Left ventricle myocardium superior (tissue), 1 donor: ENCODE data around the gene ZACN. TPM values are rescaled to one million over a fixed set of nuclear protein-coding genes. Genes with fewer than 3 reads are reported as not detected.

ENCODE experiments used
- ATAC-seq: fragments of 200-7000 bp; cut with Tn5 transposase; one replicate; pipeline ENCODE4 v1.9.1; 2020; ENCODE audit warnings: mild to moderate bottlenecking, moderate library complexity
- DNase-seq: peaks from one replicate; pipeline ENCODE4 v3.0.0-alpha.2; 2020
- intact Hi-C: fragments of 100-400 bp; cut with micrococcal nuclease; formaldehyde crosslinking; loops from one replicate; pipeline ENCODE4 v1.11.0; 2022
- total RNA-seq: library from RNA; stranded (reverse); fragmentation: NEBNext Ultra II Directional; extraction: Animal tissue kit (Norgen Biotek cat#: 25700); gene quantifications from one replicate; pipeline ENCODE4 v1.2.1, GENCODE V29; 2021
- donor health status: DM: no; HTN: yes; CAD: no; lungs with severe emphysema.

The ZACN gene
- total RNA-seq, 1 donor from 2014 or later, result not detected

GRCh38 chr17:76079956-76080767, 1.2 kb downstream of the ZACN start:
- intact Hi-C loops, result no loop called here
- DNase-seq (no peak), ATAC-seq (peak; percentile 8)

DNA sequence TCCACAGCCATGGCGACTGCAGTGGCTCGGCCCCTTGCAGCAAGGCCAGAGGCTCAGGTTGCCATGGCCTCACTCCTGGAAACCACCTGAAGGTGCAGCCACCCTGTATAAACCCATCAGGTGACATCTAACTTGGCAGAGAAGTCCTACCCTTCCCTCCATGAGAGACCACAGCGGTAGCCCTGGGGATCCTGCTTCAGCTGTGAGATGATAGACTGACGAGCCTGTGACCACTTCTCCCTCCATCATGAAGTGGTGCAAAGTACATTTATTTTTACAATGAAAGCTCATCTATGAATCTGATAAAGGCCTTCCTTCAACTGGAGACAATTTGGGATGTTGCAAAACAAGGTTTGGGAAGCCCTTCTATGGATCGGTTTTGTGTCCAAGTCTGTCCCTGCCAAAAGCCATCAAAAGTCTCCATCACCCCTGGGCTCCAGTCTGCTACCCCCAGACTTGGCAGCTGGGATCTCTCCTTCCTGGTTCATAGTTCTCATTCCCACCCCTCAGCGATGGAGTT, 1.8 kb downstream of the ZACN start:
- DNase-seq (no peak), ATAC-seq (peak; percentile 7)
- intact Hi-C loops, result no loop called here

GRCh38 chr17:76081295-76082210, 2.6 kb downstream of the ZACN start:
- DNase-seq (no peak), ATAC-seq (peak; percentile 5)
- intact Hi-C loops, result no loop called here

DNA sequence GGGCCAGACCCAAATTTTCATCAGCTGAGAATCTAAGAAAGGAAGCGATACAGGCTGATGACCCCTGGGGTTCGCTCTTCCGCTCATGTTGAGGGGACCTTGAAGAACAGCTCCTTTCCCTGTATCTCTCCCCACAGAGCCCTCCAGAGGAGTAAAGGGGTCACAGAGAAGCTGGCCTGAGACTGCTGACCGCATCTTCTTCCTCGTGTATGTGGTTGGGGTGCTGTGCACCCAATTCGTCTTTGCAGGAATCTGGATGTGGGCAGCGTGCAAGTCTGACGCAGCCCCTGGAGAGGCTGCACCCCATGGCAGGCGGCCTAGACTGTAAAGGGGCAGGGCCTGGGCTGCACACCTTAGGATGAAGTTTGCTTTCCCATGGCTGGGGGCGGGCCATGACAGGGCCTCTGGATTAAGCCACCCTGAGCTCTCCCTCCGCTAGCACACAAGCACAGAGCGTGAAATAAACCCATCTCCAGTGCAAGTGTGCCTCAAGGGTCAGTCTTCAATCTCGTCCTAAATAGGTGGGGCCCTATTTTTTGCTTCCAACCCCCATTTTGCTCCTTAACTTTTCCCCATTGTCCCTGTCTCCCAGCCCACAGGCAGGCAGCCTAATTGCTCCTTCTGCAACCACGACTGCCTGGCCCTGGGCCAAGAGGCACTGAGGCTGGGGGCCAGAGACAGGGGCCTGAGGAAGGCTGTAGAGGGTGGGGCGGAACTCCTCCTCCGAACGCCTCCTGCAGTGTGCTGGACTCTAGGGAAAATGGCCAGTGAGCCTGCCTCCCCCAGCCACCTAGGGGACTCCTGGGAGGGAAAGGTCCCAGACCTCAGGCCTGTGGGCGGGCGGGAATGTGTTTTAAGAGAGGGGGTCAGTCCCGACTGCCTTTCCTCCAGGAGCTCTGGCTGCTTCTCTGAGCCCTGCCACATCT, 3.6 kb downstream of the ZACN start:
- intact Hi-C loops, result no loop called here
- DNase-seq, result no peak
- ATAC-seq, result no peak

DNA sequence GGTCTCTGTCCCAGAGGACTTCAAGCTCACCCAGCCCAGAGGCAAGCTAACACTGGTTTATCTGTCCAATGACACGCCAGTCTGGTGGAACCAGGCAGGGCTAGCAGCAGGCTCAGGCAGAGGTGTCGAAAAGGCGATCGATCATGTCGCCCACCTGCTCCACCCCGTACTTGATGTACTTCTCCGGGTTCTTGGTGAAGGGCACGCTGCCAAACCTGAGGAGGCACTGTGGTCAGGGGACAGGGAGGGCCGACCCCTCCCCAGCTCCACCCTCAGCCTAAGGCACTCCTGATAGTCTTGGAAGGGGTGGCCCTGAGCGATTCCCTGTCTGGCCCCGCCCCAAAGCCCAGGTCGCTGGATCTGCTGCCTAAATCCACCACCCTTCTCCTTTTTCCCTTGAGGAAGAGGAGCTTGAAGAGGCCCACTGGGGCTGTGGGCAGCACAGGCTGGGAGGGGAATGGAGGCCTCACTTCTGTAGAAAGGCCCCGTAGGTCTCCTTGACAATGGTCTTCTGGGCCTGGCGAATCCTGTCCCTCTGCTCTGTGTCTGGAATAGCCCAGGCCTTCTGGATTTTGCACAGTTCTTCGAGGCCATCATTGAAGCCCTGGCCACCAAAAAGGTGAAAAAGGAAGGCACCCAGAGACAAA, 4.7 kb downstream of the ZACN start:
- no peak for ATAC-seq
- intact Hi-C loops, result no loop called here
- no peak for DNase-seq

DNA sequence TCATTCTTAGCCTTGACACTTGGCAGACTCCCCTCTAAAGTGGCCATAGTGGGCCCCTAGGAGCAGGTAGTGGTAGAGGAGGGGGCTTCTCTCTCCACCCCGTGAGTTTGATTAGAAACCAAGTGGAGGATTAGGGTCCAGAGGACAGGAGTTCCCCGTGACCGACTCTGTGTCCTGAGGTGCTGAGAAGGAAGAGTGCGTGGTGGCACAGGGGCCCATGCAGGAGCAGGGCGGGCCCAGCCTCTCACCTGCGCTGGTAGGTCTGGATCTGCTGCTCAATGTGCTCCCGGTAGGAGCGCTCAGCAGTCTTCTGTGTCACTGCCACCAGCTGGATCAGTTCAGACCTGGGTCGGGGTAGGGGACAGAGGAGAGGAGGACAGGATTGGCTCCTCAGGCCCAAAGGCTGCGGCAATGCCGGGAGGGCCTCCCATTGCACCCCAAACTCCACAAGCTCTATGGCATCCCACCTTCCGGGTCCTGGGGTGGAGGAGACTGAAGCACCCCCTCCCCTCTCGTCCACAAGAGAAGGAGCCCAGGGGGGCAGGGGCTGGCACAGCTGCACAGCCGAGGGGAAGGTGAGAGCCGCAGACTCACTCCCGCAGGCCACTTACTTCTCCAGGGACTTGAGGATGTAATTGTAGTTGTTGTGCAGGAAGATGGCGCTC, 6.2 kb downstream of the ZACN start:
- intact Hi-C loops, result no loop called here
- no peak for ATAC-seq
- no peak for DNase-seq

DNA sequence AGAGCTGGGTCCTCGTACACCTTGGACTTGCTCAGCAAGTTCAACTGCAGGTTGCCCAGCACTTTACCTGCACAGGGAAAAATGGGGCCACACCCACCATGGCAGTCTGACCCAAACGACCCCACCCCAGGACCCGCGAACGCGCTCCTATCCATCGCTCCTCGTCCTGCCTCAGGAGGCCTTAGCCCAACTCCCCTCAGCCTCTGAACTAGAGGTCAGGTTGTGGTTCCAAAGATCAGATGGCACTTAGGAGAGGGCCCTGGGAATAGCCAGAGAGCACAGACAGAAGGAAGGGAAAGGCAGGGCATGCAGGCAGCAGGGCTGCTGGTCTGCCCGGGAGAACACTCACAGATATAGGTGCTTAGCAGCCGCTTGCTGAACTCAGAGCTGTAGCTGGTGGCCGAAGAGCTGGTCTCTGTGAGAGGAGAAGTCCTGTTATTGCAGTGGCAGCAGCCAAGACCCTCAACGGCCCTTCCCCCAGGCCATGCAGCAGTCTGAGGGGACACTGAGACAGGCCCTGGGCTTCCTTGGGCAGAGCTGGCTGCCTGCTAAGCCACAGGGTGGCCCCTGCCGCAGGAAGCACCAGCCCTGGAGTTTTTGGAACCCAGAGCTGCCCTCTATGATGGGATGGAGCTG, 6.9 kb downstream of the ZACN start:
- intact Hi-C loops, result no loop called here
- no peak for ATAC-seq
- DNase-seq, result no peak

DNA sequence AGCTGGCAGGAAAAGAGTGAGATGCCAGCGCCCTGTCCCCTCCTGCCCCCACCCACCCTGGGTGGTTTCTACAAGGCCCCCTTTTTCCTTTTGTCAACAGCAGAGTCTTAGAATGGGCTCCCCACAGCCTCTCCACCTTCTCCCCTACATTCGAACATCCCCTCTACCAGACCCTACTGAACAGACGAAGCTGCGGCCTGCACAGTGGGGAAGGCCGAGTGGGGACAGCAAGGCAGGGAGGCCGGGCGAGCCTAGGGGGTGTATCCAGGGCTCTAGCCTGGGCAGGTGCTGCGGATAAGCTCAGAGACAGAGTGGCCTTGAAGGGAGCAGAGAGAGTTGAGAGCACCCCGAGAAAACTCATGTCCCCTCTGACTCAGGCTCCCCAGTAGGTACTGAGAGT, 7.4 kb downstream of the ZACN start:
- ATAC-seq, result no peak
- intact Hi-C loops, result no loop called here

GRCh38 chr17:76087531-76087930, 8.5 kb downstream of the ZACN start:
- intact Hi-C loops, result no loop called here
- DNase-seq (no peak), ATAC-seq (no peak)

More for the DNA sequence above, 7.4 kb downstream of the ZACN start:
- no peak for DNase-seq

DNA sequence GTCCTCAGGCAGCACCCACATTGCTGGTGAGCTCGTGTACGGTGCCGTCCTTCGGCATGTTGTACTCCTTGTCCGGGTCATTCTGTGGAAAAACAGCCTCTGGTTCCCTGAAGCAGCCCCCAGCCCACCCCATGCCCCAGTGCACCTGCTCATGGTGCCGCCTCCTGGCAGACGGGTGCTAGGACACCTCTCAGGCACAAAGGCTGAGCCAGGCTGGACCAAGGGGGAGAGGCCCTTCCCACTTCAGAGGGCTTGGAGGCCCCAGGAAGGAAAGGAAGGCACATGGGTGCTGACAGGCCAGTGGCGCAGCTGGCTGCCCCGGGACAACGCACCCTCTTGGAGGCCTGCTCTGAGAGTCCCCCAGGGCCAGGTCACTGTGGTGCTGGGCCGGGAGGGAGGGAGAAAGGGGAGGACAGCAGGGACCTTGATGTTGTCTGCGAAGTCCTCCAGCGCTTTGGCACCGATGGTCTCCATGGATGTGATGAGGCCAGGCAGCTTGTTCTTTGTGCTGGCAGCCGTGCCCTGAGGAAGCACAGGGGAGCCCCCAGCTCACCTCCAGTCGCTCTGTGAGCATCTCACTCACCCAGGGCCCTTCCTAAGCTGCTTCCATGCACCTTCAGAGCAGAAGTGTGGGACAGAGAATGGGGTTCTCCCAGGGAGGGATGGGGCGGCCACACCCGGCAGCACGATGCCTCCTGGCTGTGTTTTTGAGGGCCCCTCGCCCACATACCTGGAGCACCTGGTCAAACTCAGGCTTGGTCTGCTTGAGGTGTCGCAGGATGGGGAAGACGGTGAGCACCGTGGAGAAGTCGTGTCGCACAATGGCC, 9.3 kb downstream of the ZACN start:
- intact Hi-C loops, result no loop called here
- DNase-seq (no peak), ATAC-seq (no peak)

- DNase-seq, result no peak
- intact Hi-C loops, result no loop called here
- ATAC-seq, result no peak
These were observed 10.0 kb downstream of the ZACN start for GRCh38 chr17:76088868-76089576.

- ATAC-seq (peak; percentile 66), DNase-seq (no peak)
- intact Hi-C loops, result no loop called here
These were observed 10.9 kb downstream of the ZACN start for GRCh38 chr17:76089680-76090516.

GRCh38 chr17:76090517-76091129, 11.6 kb downstream of the ZACN start:
- no peak for DNase-seq
- no peak for ATAC-seq
- intact Hi-C loops, result no loop called here

DNA sequence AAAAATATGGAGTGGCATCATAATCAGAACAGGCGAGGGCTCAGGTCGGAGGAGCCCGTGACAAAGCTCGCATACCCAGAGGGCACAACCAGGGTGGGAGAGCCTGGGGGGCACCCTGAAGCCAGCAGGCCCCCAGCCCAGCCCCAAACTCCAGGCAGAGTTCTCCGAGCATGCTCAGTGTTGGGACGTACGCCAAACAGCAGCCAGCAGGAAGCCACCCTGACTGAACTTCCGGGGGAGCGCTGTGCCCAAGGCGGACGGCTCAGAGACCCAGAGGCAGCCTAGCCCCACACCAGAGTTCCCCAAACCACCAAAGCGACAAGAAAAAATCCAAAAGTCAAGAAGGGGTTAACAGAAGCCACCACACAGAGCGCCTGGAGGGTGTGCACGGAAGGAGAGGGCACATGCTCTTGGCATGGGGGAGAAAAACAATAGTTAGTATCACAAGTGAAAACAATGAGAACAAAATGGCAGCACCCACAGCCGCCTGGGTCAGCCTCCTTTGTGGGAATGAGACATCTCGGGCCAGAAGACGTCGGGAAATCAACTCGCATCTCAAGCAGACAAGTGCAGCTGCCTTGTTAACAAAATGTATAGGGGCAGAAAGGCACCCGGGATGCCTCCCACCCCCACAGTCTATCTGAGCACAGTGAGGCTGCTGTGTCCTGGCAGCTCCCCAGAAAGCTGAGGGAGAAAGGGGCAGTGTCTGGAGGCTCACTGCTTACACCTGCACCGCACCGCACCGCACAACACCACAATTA, 12.7 kb downstream of the ZACN start:
- DNase-seq (no peak), ATAC-seq (no peak)
- intact Hi-C loops, result no loop called here
